Lung (tissue), 12 donors: ENCODE data around the gene PREP. TPM values are rescaled to one million over a fixed set of nuclear protein-coding genes. Genes with fewer than 3 reads are reported as not detected.

Experiments
- ATAC-seq: fragments of 200-7000 bp; cut with Tn5 transposase; one replicate; pipeline ENCODE4 v1.9.1; 2020; ENCODE audit warnings: moderate number of reproducible peaks; ENCODE audit not compliant: insufficient read depth, low FRiP score
- DNase-seq, 3 donors: peaks; one replicate each; pipeline ENCODE4 v3.0.0-alpha.2; 2013 to 2017
- H3K27ac ChIP-seq, 2 donors: one replicate each; pipeline ENCODE4 v1.5.1; 2013; ENCODE audit warnings: mild to moderate bottlenecking in 2 of 2, moderate library complexity in 2 of 2, control low read depth in 1 of 2, inconsistent platforms in 1 of 2, low read depth in 1 of 2, low read length in 1 of 2
- H3K27me3 ChIP-seq, 3 donors: one replicate each; pipeline ENCODE4 v1.5.1; 2013; ENCODE audit warnings: low read length in 2 of 3; ENCODE audit not compliant: control insufficient read depth in 3 of 3, insufficient read depth in 3 of 3
- H3K36me3 ChIP-seq, 4 donors: one replicate each; pipeline ENCODE4 v1.5.1; 2013; ENCODE audit warnings: low read length in 4 of 4, mild to moderate bottlenecking in 1 of 4, moderate library complexity in 1 of 4; ENCODE audit not compliant: control insufficient read depth in 4 of 4, insufficient read depth in 4 of 4
- H3K4me1 ChIP-seq, 5 donors: one replicate each; pipeline ENCODE4 v1.5.1; 2013; ENCODE audit warnings: low read length in 5 of 5, mild to moderate bottlenecking in 2 of 5, moderate library complexity in 1 of 5; ENCODE audit not compliant: control insufficient read depth in 5 of 5, insufficient read depth in 5 of 5
- H3K4me3 ChIP-seq: one replicate; pipeline ENCODE4 v1.5.1; 2013; ENCODE audit warnings: mild to moderate bottlenecking, control low read depth, moderate library complexity
- H3K9ac ChIP-seq, 2 donors: one replicate each; pipeline ENCODE4 v1.5.1; 2013; ENCODE audit warnings: low read length in 2 of 2, control low read depth in 1 of 2; ENCODE audit not compliant: insufficient read depth in 1 of 2
- H3K9me3 ChIP-seq, 4 donors: one replicate each; pipeline ENCODE4 v1.5.1; 2013; ENCODE audit warnings: low read length in 3 of 4, mild to moderate bottlenecking in 1 of 4, moderate library complexity in 1 of 4; ENCODE audit not compliant: control insufficient read depth in 4 of 4, insufficient read depth in 3 of 4
- CTCF ChIP-seq: IDR thresholded peaks from 2 replicates; pipeline ENCODE4 v1.5.1; 2012; ENCODE audit warnings: mild to moderate bottlenecking; ENCODE audit errors: control extremely low read depth, extremely low read depth
- WGBS, 2 donors: extraction: QIAGEN DNeasy Blood & Tissue Kit; methylation state at CpG; one replicate each; pipeline ENCODE4 v1.1.7; 2013; 5-methylcytosine and 5-hydroxymethylcytosine counted together
- polyA plus RNA-seq, 2 donors: library from polyadenylated mRNA; stranded (reverse); fragments of 200-250 nt; gene quantifications; one replicate each; pipeline ENCODE4 v1.2.1, GENCODE V29; 2013
- total RNA-seq, 2 donors: library from RNA; depleted of rRNA in 1 of 2; stranded (reverse); fragments of >200 nt in 1 of 2; gene quantifications; one replicate each; pipeline ENCODE4 v1.2.1, GENCODE V29; 2014 to 2021
- donor health status: control.
- donor health status: control.
- donor health status: Bipolar disorder and iron deficiency.
- donor health status: healthy.
- donor health status: DM: yes; HTN: yes; CAD: no.

The PREP gene
- total and polyA plus RNA-seq, 4 donors = 20.3 to 31.3 (median 25.1) TPM

GRCh38 chr6:105294129-105294528, 108.8 kb downstream of the PREP start:
- WGBS, 2 donors = 73 to 95% methylated on average over 2 of the region's 2 CpGs
- H3K4me1 ChIP-seq = peaks cover 0 to 11% (median 0%) of the 10 kb centered on the region in 5 donors
- TF ChIP-seq CTCF = no peak
- no peak overlapping the region for H3K9ac ChIP-seq
- H3K4me3 ChIP-seq = no peak overlapping the region
- no peaks in the 10 kb centered on the region for H3K27me3 ChIP-seq
- H3K36me3 ChIP-seq = peaks cover 0 to 8% (median 5%) of the 10 kb centered on the region in 4 donors
- DNase-seq (no peak), ATAC-seq (no peak)
- H3K9me3 ChIP-seq = peaks cover 0 to 2% (median 0%) of the 10 kb centered on the region in 4 donors
- H3K27ac ChIP-seq = no peak overlapping the region

GRCh38 chr6:105292689-105293339, 110.1 kb downstream of the PREP start:
- 89 to 93% methylated on average over 4 of the region's 4 CpGs for WGBS, 2 donors
- Histone ChIP-seq H3K4me1 (peaks cover 0 to 15% (median 0%) of the 10 kb centered on the region in 5 donors), H3K36me3 (peaks cover 0 to 8% (median 4%) of the 10 kb centered on the region in 4 donors), H3K27me3 (no peaks in the 10 kb centered on the region), H3K9me3 (peaks cover 0 to 2% (median 0%) of the 10 kb centered on the region in 4 donors), H3K4me3 (no peak overlapping the region), H3K27ac (no peak overlapping the region), H3K9ac (no peak overlapping the region)
- TF ChIP-seq CTCF = no peak
- ATAC-seq (no peak), DNase-seq (peak in 1 of 3 donors; percentile 16)

- WGBS, 2 donors = 96 to 100% methylated on average over 1 of the region's 1 CpG
- no peak for TF ChIP-seq CTCF
- ATAC-seq (no peak), DNase-seq (no peak)
- H3K9me3 ChIP-seq = peaks cover 0 to 2% (median 0%) of the 10 kb centered on the region in 4 donors
- H3K4me3 ChIP-seq = no peak overlapping the region
- H3K36me3 ChIP-seq = peaks cover 0 to 7% (median 3%) of the 10 kb centered on the region in 4 donors
- H3K9ac ChIP-seq = no peak overlapping the region
- no peak overlapping the region for H3K27ac ChIP-seq
- H3K27me3 ChIP-seq = no peaks in the 10 kb centered on the region
- H3K4me1 ChIP-seq = peaks cover 0 to 15% (median 0%) of the 10 kb centered on the region in 5 donors
These were observed 111.4 kb downstream of the PREP start for GRCh38 chr6:105291525-105291924.
